Occipital lobe (tissue), 2 donors: ENCODE data around the gene VAV3. TPM values are rescaled to one million over a fixed set of nuclear protein-coding genes. Genes with fewer than 3 reads are reported as not detected.

Experiments used
- DNase-seq: peaks from one replicate; lab custom pipeline; 2025; lab: John Stamatoyannopoulos, UW
- total RNA-seq: library from RNA; depleted of rRNA; stranded (reverse); fragments of >200 nt; gene quantifications from one replicate; pipeline ENCODE4 v1.2.3, GENCODE V29; 2014

VAV3 gene
- total RNA-seq, 1 donor from 2014 or later, result 2.8 TPM

GRCh38 chr1:107840725-107841124 lies 124.3 kb downstream of the VAV3 start:
- DNase-seq, result no peak

- DNase-seq, result no peak
Observed at GRCh38 chr1:107838056-107838455, 126.9 kb downstream of the VAV3 start.

DNA sequence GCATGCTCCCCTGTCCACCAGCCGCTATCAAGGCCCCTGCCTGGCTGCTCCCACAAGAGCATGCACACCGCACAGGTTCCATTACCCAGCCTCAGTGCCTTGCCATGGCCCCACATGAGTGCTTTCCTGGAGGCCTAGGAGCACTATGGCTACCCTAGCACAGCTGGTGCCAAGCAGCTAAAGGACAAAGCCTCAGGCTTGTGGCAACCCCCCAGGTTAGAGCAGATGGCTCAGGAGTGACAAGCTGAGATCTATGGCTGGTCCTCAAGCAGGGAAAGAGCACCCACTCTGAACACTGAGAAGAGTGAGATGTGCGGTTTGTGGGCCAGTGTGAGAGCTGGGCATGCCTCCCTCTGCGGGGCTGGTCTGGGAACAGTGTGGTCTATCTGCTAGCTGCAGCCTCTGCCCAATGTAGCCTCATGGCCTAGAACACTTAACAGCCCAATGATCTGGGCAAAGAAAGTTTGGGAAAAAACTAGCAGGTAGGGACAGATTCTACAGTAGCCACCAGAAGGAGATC lies 129.8 kb downstream of the VAV3 start:
- DNase-seq, result no peak

- DNase-seq, result no peak
Observed at GRCh38 chr1:107833061-107833460, 131.9 kb downstream of the VAV3 start.

- DNase-seq, result no peak
Observed at GRCh38 chr1:107831921-107832320, 133.1 kb downstream of the VAV3 start.

- DNase-seq, result no peak
Observed at GRCh38 chr1:107830526-107830925, 134.5 kb downstream of the VAV3 start.

- no peak for DNase-seq
Observed at GRCh38 chr1:107830075-107830474, 134.9 kb downstream of the VAV3 start.

DNA sequence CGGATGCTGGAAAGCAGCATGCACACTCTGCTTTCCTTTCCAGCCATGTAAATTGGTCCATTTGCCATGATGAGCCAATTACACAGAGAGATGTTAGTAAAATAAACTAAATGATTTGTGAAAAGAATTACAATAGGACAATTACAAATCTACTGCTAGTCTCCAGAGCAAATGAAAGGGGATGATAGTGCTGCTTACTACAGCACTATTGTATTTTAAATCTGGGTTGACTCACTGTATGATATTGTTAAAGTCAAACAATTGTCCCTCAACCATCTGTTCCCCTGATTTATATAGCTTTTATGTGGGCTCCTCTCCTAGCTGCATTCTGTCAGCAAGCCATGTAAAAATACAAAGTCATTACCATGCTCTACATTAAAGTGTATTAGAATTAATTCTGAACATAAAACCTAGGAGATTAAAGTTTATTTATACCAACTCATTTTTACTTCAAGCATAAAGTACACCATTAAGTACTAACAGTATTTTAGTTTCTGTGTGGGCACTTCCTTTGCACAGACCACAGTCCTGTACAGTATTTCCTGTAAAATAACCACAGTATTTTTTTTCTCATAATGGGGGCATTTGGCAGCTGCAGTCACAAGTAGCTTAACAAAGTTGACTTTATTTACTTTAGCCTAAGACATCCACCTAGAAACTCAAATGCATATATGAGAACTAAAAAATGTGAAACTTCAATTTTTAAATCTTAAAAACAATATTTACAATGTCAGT lies 135.8 kb downstream of the VAV3 start:
- no peak for DNase-seq

DNA sequence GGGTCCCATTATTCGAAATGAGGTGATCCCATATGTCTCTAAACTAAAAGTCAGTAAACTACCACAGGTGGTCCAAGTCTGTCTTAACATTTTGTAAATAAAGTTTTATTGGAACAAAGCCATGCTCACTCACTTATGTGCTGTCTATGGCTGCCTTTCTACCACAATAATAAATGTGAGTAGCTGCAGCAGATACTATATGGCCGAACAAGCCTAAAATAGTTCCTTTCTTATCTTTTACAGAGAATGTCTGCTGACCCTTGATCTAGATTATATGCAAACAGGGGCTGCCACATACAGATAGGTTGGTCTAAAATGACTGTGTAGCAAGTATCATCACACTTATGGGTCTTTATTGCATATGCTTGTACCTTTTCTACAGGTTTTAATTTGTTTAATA lies 140.0 kb downstream of the VAV3 start:
- no peak for DNase-seq

DNA sequence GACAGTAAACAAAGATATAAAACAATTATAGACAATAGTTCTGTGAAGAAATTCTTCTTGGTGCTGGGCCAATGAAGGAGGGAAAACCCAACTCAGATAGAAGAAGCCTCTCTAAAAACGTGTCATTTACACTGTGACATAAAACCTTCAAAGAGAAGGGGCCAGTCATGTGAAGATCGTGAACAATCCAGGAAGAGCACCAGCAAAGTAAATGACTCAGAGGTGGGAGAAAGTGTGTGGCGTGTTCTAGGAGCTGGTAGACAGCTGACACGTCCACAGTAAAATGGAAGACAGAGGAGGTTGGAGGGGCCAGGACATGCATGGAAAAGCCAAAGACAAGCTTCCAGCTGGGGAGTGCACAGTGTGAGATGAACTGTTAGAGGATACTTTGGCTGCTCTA lies 143.6 kb downstream of the VAV3 start:
- no peak for DNase-seq

DNA sequence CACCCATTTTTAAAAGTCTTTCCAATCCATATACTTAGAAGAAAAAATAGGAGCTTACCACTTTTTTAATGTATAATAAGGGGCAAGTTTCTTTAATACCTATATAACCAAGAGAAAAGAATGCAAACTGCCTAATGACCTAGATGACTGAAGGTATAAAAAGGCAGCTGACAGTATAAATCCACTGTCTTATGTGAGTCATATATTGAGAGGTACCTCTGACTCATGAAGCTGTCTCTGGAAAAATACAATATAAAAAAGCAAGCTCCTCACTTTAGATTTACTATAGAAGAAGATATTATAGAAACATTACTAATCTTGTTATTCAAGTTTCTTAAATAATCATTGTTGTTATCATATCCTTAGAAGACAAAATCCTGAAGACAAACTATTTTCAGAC lies 144.2 kb downstream of the VAV3 start:
- no peak for DNase-seq

- DNase-seq, result no peak
Observed at GRCh38 chr1:107817935-107818334, 147.0 kb downstream of the VAV3 start.

DNA sequence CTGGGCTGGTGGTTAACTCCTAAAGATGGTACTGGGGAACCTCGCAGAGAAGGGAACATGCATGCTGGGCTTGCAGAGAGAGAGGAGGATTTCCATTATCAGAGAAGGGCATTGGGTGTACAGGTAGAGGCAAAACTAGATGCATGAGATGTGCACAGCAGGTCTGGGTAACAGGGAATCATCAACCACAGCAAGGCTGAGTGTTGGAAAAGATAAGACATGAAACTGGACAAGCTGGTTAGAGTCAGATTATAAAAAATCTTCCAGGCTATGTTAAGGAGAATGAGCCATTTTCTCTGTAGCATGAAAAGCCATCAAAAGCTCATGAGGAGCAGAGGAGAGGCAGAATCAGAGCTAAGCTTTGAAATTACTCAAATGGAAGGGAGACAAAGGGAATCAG lies 147.8 kb downstream of the VAV3 start:
- DNase-seq, result no peak

GRCh38 chr1:107810291-107810951 lies 154.6 kb downstream of the VAV3 start:
- no peak for DNase-seq

DNA sequence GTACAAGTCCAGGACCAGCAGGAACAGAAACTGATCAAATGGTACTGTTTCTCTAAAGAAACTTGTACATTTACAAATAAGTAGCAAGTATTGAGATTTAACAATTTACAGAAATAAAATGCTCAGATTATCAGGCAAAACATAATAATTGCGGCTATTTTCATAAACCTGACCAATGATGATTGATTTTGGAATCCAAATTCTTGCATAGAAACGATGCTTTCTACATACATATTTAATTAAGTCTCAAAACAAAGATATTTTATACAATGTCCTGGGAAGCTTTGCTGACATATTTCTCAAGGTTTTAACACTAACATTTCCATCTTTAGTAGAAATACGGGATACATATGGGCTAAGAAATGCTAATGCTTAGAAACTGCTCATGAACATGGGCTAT lies 157.1 kb downstream of the VAV3 start:
- no peak for DNase-seq

- DNase-seq, result no peak
Observed at GRCh38 chr1:107807405-107807804, 157.6 kb downstream of the VAV3 start.

- no peak for DNase-seq
Observed at GRCh38 chr1:107806902-107807301, 158.1 kb downstream of the VAV3 start.

DNA sequence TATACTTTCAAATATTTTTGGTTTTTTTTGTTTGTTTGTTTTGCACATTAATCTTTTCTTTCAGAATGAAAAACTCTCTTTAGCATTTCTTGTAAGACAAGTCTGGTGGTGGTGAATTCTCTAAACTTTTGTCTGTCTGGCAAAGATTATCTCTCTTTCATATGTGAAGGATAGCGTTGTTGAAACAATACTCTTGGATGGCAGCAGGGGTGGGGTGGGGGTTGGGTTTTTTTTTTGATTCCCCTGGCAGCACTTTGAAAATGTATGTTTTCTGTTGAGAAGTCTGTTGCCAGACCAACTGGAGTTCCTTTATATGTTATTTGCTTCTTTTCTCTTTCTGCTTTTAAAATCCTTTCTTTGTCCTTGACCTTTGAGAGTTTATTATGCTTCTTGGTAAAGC lies 160.2 kb downstream of the VAV3 start:
- no peak for DNase-seq

- DNase-seq, result no peak
Observed at GRCh38 chr1:107804134-107804533, 160.8 kb downstream of the VAV3 start.

DNA sequence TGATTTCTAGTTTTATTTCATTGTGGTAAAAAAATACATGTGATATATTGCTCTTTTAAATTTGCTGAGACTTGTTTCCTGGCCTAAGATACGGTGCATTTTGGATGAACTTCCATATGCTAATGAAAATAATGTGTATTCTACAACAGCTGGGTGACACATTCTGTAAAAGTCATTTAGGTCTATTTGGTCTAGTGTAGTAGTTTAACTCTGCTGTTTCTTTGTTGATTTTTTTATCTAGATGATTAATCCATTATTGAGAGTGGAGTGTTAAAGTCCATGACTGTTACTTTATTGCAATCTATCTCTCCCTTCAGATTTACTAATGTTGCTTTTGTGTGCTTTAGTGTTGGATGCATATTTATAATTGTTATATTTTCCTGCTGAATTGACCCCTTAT lies 161.4 kb downstream of the VAV3 start:
- no peak for DNase-seq

GRCh38 chr1:107802654-107803053 lies 162.3 kb downstream of the VAV3 start:
- DNase-seq, result no peak

- DNase-seq, result no peak
Observed at GRCh38 chr1:107795994-107796393, 169.0 kb downstream of the VAV3 start.

- no peak for DNase-seq
Observed at GRCh38 chr1:107795441-107795840, 169.5 kb downstream of the VAV3 start.
